Mesenchymal stem cell (in vitro differentiated cells and primary cell): ENCODE data around the gene SNRNP70.

Experiments
- DNase-seq: peaks from one replicate; pipeline ENCODE4 v3.0.0-alpha.2; 2013
- H2AFZ ChIP-seq: one replicate; pipeline ENCODE4 v1.6.1; 2013; ENCODE audit warnings: low read depth, mild to moderate bottlenecking, control low read depth, inconsistent platforms, low read length, moderate library complexity
- H2AK5ac ChIP-seq: 2 replicates; pipeline ENCODE4 v1.6.1; 2013; ENCODE audit warnings: low read length, moderate library complexity, mild to moderate bottlenecking, inconsistent platforms; ENCODE audit not compliant: severe bottlenecking
- H2BK120ac ChIP-seq: one replicate; pipeline ENCODE4 v1.6.1; 2013; ENCODE audit warnings: low read depth, mild to moderate bottlenecking, inconsistent platforms, low read length, moderate library complexity
- H2BK12ac ChIP-seq, 2 experiments: one replicate each; pipeline ENCODE4 v1.6.1; 2013; ENCODE audit warnings: inconsistent platforms in 2 of 2, low read length in 2 of 2, mild to moderate bottlenecking in 2 of 2, moderate library complexity in 2 of 2, control low read depth in 1 of 2
- H2BK15ac ChIP-seq: one replicate; pipeline ENCODE4 v1.6.1; 2013; ENCODE audit warnings: mild to moderate bottlenecking, low read depth, inconsistent platforms; ENCODE audit not compliant: poor library complexity, severe bottlenecking
- H2BK5ac ChIP-seq: 2 replicates; pipeline ENCODE4 v1.6.1; 2013; ENCODE audit warnings: low read depth, mild to moderate bottlenecking, low read length, control low read depth, inconsistent platforms; ENCODE audit not compliant: poor library complexity, severe bottlenecking
- H3K14ac ChIP-seq, 2 experiments: one replicate each; pipeline ENCODE4 v1.6.1; 2013; ENCODE audit warnings: inconsistent platforms in 2 of 2, low read length in 2 of 2, control low read depth in 1 of 2, mild to moderate bottlenecking in 1 of 2, moderate library complexity in 1 of 2
- H3K18ac ChIP-seq, 2 experiments: one replicate each; pipeline ENCODE4 v1.6.1; 2013; ENCODE audit warnings: inconsistent platforms in 2 of 2, low read length in 2 of 2, control low read depth in 1 of 2, low read depth in 1 of 2, mild to moderate bottlenecking in 1 of 2
- H3K23ac ChIP-seq, 2 experiments: one replicate each; pipeline ENCODE4 v1.6.1; 2013; ENCODE audit warnings: inconsistent platforms in 2 of 2, low read length in 2 of 2, mild to moderate bottlenecking in 2 of 2, moderate library complexity in 2 of 2, control low read depth in 1 of 2
- H3K27ac ChIP-seq: 2 replicates; pipeline ENCODE4 v1.5.1; 2013; ENCODE audit warnings: mild to moderate bottlenecking, moderate library complexity, low read length, control low read depth, inconsistent platforms; ENCODE audit not compliant: poor library complexity, severe bottlenecking
- H3K27me3 ChIP-seq, 2 experiments: 2 replicates each; pipeline versions ENCODE4 v1.6.1 to v1.7.0; 2013; ENCODE audit warnings: low read length in 2 of 2, mild to moderate bottlenecking in 2 of 2, moderate library complexity in 2 of 2, control low read depth in 1 of 2, inconsistent platforms in 1 of 2; ENCODE audit not compliant: control insufficient read depth in 1 of 2, insufficient read depth in 1 of 2
- H3K36me3 ChIP-seq, 2 experiments: 2 replicates each; pipeline versions ENCODE4 v1.6.1 to v1.7.0; 2013; ENCODE audit warnings: low read length in 2 of 2, control low read depth in 1 of 2, inconsistent platforms in 1 of 2, low read depth in 1 of 2, mild to moderate bottlenecking in 1 of 2; ENCODE audit not compliant: insufficient read depth in 2 of 2, control insufficient read depth in 1 of 2
- H3K4ac ChIP-seq, 2 experiments: one replicate each; pipeline ENCODE4 v1.6.1; 2013; ENCODE audit warnings: inconsistent platforms in 2 of 2, low read length in 2 of 2, mild to moderate bottlenecking in 2 of 2, moderate library complexity in 2 of 2, control low read depth in 1 of 2, low read depth in 1 of 2
- H3K4me1 ChIP-seq: 2 replicates; pipeline ENCODE4 v1.6.1; 2013; ENCODE audit warnings: low read depth, low read length, control low read depth; ENCODE audit not compliant: control insufficient read depth, insufficient read depth
- H3K4me2 ChIP-seq: 2 replicates; pipeline ENCODE4 v1.6.1; 2013; ENCODE audit warnings: low read length, mild to moderate bottlenecking, inconsistent platforms; ENCODE audit not compliant: poor library complexity, severe bottlenecking
- H3K4me3 ChIP-seq, 2 experiments: 2 replicates each; pipeline versions ENCODE4 v1.5.1 to v1.7.0; 2013; ENCODE audit warnings: low read length in 2 of 2, mild to moderate bottlenecking in 2 of 2, control low read depth in 1 of 2, low read depth in 1 of 2; ENCODE audit not compliant: insufficient read depth in 1 of 2
- H3K79me1 ChIP-seq: replicated peaks from 2 replicates; pipeline ENCODE4 v1.6.1; 2013; ENCODE audit warnings: mild to moderate bottlenecking, control low read depth, low read length, inconsistent platforms; ENCODE audit not compliant: poor library complexity, severe bottlenecking
- H3K9ac ChIP-seq: 2 replicates; pipeline ENCODE4 v1.7.0; 2013; ENCODE audit warnings: mild to moderate bottlenecking, low read length, moderate library complexity
- H3K9me3 ChIP-seq: 2 replicates; pipeline ENCODE4 v1.7.0; 2013; ENCODE audit warnings: mild to moderate bottlenecking, low read length; ENCODE audit not compliant: control insufficient read depth
- H4K8ac ChIP-seq: one replicate; pipeline ENCODE4 v1.6.1; 2013; ENCODE audit warnings: inconsistent platforms, mild to moderate bottlenecking, low read length, moderate library complexity
- H4K91ac ChIP-seq: one replicate; pipeline ENCODE4 v1.6.1; 2013; ENCODE audit warnings: mild to moderate bottlenecking, low read length, inconsistent platforms
- whole genome bisulfite sequencing: methylation state at CpG from one replicate; pipeline ENCODE4 v1.1.7; 2013; ENCODE audit warnings: mixed read lengths; 5-methylcytosine and 5-hydroxymethylcytosine counted together

Gene SNRNP70

GRCh38 chr19:49058562-49058961 lies 26.7 kb upstream of the SNRNP70 start:
- WGBS: 72% methylated on average over 10 of the region's 10 CpGs

DNA sequence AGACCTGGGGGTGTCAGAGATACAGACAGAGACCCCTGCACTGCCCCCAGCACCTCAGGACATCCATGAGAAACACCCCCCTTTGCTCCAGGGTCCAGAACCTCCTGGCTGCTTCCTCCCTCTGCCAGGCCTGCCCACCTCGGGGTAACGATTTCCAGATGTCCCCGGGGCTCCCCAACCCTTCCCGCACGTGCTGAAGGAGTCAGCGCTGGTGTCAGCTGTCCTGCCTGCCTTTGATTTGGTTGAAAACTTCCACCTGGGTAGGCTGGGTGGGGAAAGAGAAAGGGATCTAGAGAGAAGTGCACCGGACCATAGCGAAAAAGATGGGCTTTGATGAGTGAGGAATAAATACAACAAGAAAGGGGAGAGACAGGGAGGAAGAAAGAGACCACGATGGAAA lies 26.2 kb upstream of the SNRNP70 start:
- H3K4me3 ChIP-seq: no peak overlapping the region
- 81% methylated on average over 9 of the region's 9 CpGs for WGBS

More at GRCh38 chr19:49058562-49058961, 26.7 kb upstream of the SNRNP70 start:
- Histone ChIP-seq H2BK15ac (no peak overlapping the region), H3K79me1 (peaks cover 3% of the 10 kb centered on the region), H3K4me2 (no peak overlapping the region), H2BK5ac (no peak overlapping the region), H3K9ac (no peak overlapping the region), H3K27ac (no peak overlapping the region), H2AK5ac (no peak overlapping the region), H2BK120ac (peak overlapping the region; percentile 34), H4K8ac (no peak overlapping the region), H3K9me3 (no peaks in the 10 kb centered on the region), H3K27me3 (peaks cover 17 to 69% of the 10 kb centered on the region in 2 experiments), H2AFZ (no peak overlapping the region), H3K4me3 (no peak overlapping the region), H3K23ac (no peak overlapping the region), H3K4ac (no peak overlapping the region), H3K18ac (no peak overlapping the region), H2BK12ac (no peak overlapping the region), H3K14ac (no peak overlapping the region), H3K36me3 (peaks cover 0 to 4% of the 10 kb centered on the region in 2 experiments), H4K91ac (no peak overlapping the region), H3K4me1 (peaks cover 17% of the 10 kb centered on the region)
- no peak for DNase-seq

DNA sequence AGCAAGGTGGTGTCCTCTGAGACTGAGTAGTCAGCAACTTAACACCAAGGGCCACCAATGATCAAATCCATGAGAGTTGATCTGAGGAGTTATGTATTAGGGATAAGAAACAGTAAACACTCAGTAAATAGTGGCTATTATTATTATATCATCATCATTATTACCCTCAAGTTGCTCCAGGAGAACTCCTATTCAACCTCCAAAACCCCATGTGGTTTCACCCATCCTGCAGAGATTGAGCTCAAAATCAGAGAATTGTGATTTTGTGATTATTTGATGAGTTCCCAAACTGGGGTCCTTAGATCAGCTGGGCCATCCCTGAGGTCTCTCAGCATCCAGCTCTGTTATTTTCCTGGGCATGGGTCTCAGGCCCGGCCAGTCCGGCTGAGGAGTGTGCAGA lies 24.3 kb upstream of the SNRNP70 start:
- no peak for DNase-seq
- Histone ChIP-seq H3K9ac (no peak overlapping the region), H2BK12ac (no peak overlapping the region), H4K91ac (no peak overlapping the region), H3K4me1 (peaks cover 31% of the 10 kb centered on the region), H2BK15ac (no peak overlapping the region), H2AFZ (no peak overlapping the region), H3K23ac (no peak overlapping the region), H3K14ac (no peak overlapping the region), H3K4me2 (no peak overlapping the region), H3K9me3 (no peaks in the 10 kb centered on the region), H2AK5ac (no peak overlapping the region), H2BK120ac (no peak overlapping the region), H4K8ac (no peak overlapping the region), H3K36me3 (peaks cover 0 to 4% of the 10 kb centered on the region in 2 experiments), H3K27me3 (peaks cover 39 to 81% of the 10 kb centered on the region in 2 experiments), H3K27ac (no peak overlapping the region), H3K4me3 (no peak overlapping the region), H2BK5ac (no peak overlapping the region), H3K79me1 (peaks cover 3% of the 10 kb centered on the region), H3K4ac (no peak overlapping the region), H3K18ac (no peak overlapping the region)
- 87% methylated on average over 2 of the region's 2 CpGs for WGBS

More for the DNA sequence above, 26.2 kb upstream of the SNRNP70 start:
- no peak overlapping the region for H2BK120ac ChIP-seq
- H3K4me1 ChIP-seq: peaks cover 19% of the 10 kb centered on the region
- no peak overlapping the region for H3K9ac ChIP-seq
- H3K4me2 ChIP-seq: no peak overlapping the region
- peaks cover 3% of the 10 kb centered on the region for H3K79me1 ChIP-seq
- no peak overlapping the region for H2BK15ac ChIP-seq
- peaks cover 0 to 4% of the 10 kb centered on the region in 2 experiments for H3K36me3 ChIP-seq
- no peak overlapping the region for H3K4ac ChIP-seq
- H4K8ac ChIP-seq: no peak overlapping the region
- H3K14ac ChIP-seq: peak overlapping the region in 1 of 2 experiments; percentile 36
- H3K18ac ChIP-seq: no peak overlapping the region
- no peak for DNase-seq
- H2BK12ac ChIP-seq: no peak overlapping the region
- H4K91ac ChIP-seq: no peak overlapping the region
- H3K9me3 ChIP-seq: no peaks in the 10 kb centered on the region
- no peak overlapping the region for H2AFZ ChIP-seq
- no peak overlapping the region for H3K27ac ChIP-seq
- peaks cover 22 to 74% of the 10 kb centered on the region in 2 experiments for H3K27me3 ChIP-seq
- peak overlapping the region in 1 of 2 experiments; percentile 78 for H3K23ac ChIP-seq
- no peak overlapping the region for H2BK5ac ChIP-seq
- no peak overlapping the region for H2AK5ac ChIP-seq

DNA sequence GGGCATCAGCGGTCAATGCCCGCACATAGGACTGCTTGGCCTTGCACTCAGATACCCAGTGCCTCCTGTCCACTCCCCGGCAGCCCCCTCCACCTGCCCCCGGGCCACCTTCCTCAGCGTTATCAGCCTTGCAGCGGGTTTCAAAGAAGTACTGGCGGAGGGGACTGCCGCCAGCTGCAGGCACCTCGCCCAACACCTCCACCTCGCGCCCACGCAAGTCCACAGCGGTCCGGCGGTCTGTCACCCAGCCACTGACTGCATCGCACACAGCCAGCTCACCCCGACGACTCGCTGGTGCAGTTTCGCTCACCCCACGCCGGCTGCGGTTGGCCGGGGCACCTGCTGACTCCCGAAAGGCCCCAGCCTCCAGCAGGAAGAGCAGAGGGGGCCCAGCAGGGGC lies 23.8 kb upstream of the SNRNP70 start:
- no peak overlapping the region for H2BK120ac ChIP-seq
- no peak overlapping the region for H3K4me2 ChIP-seq
- H3K4ac ChIP-seq: no peak overlapping the region
- H3K79me1 ChIP-seq: peaks cover 3% of the 10 kb centered on the region
- peaks cover 30% of the 10 kb centered on the region for H3K4me1 ChIP-seq
- no peak overlapping the region for H2BK12ac ChIP-seq
- no peak overlapping the region for H4K91ac ChIP-seq
- no peak overlapping the region for H3K18ac ChIP-seq
- no peak overlapping the region for H3K4me3 ChIP-seq
- no peak overlapping the region for H2AFZ ChIP-seq
- H3K27ac ChIP-seq: no peak overlapping the region
- peaks cover 0 to 4% of the 10 kb centered on the region in 2 experiments for H3K36me3 ChIP-seq
- no peak overlapping the region for H2AK5ac ChIP-seq
- no peaks in the 10 kb centered on the region for H3K9me3 ChIP-seq
- H3K14ac ChIP-seq: peak overlapping the region in 1 of 2 experiments; percentile 39
- no peak overlapping the region for H2BK15ac ChIP-seq
- H3K27me3 ChIP-seq: peaks cover 44 to 83% of the 10 kb centered on the region in 2 experiments
- H2BK5ac ChIP-seq: no peak overlapping the region
- no peak overlapping the region for H3K9ac ChIP-seq
- DNase-seq: no peak
- 91% methylated on average over 25 of the region's 25 CpGs for WGBS
- no peak overlapping the region for H3K23ac ChIP-seq
- H4K8ac ChIP-seq: no peak overlapping the region
